ENCODE measurements around the gene SNAP47.

SNAP47 gene

GRCh38 chr1:227770812-227771211 is 35.6 kb downstream of the SNAP47 start:
- no peaks in the 10 kb centered on the region for H3K27me3 ChIP-seq (ENCODE audit: insufficient read depth, low read depth)
- no peaks in the 10 kb centered on the region for H4K20me1 ChIP-seq (ENCODE audit: insufficient read depth)
- no peak overlapping the region for H3K9ac ChIP-seq
- no peak overlapping the region for H3K4me3 ChIP-seq (IDR thresholded peaks at IDR 0.05; ENCODE audit: insufficient read depth, low read depth, low read length)
- peaks cover 6% of the 10 kb centered on the region; the same call in 1 of the 2 replicates for H3K36me3 ChIP-seq (ENCODE audit: insufficient read depth)
- no peak overlapping the region for H3K4me2 ChIP-seq
- no peak for TF ChIP-seq CTCF (conservative IDR thresholded peaks at IDR 0.05; ENCODE audit: low read depth, low read length)
- H3K4me1 ChIP-seq (ENCODE audit: low read depth, poor library complexity, severe bottlenecking) = peaks cover 12% of the 10 kb centered on the region
- H3K79me2 ChIP-seq (ENCODE audit: insufficient read depth, low read depth) = no peaks in the 10 kb centered on the region
- no peak overlapping the region for H3K27ac ChIP-seq
- H2AFZ ChIP-seq (ENCODE audit: low read depth) = no peak overlapping the region

GRCh38 chr1:227771326-227771725 is 36.1 kb downstream of the SNAP47 start:
- H3K27ac ChIP-seq = no peak overlapping the region
- no peak overlapping the region for H3K4me3 ChIP-seq (IDR thresholded peaks at IDR 0.05; ENCODE audit: insufficient read depth, low read depth, low read length)
- H4K20me1 ChIP-seq (ENCODE audit: insufficient read depth) = no peaks in the 10 kb centered on the region
- H3K9ac ChIP-seq = no peak overlapping the region
- peaks cover 7% of the 10 kb centered on the region for H3K4me1 ChIP-seq (ENCODE audit: low read depth, poor library complexity, severe bottlenecking)
- H3K36me3 ChIP-seq (ENCODE audit: insufficient read depth) = peaks cover 9% of the 10 kb centered on the region; the same call in 1 of the 2 replicates
- no peak overlapping the region for H2AFZ ChIP-seq (ENCODE audit: low read depth)
- H3K27me3 ChIP-seq (ENCODE audit: insufficient read depth, low read depth) = no peaks in the 10 kb centered on the region
- H3K79me2 ChIP-seq (ENCODE audit: insufficient read depth, low read depth) = no peaks in the 10 kb centered on the region
- TF ChIP-seq CTCF (conservative IDR thresholded peaks at IDR 0.05; ENCODE audit: low read depth, low read length) = no peak
- H3K4me2 ChIP-seq = no peak overlapping the region

- Histone ChIP-seq H3K79me2 (ENCODE audit: insufficient read depth, low read depth) (no peaks in the 10 kb centered on the region), H3K4me3 (IDR thresholded peaks at IDR 0.05; ENCODE audit: insufficient read depth, low read depth, low read length) (no peak overlapping the region), H3K4me2 (no peak overlapping the region), H3K27me3 (ENCODE audit: insufficient read depth, low read depth) (no peaks in the 10 kb centered on the region), H4K20me1 (ENCODE audit: insufficient read depth) (no peaks in the 10 kb centered on the region), H2AFZ (ENCODE audit: low read depth) (no peak overlapping the region), H3K4me1 (ENCODE audit: low read depth, poor library complexity, severe bottlenecking) (peaks cover 3% of the 10 kb centered on the region), H3K9ac (no peak overlapping the region), H3K36me3 (ENCODE audit: insufficient read depth) (peaks cover 8% of the 10 kb centered on the region; the same call in 1 of the 2 replicates), H3K27ac (no peak overlapping the region)
- TF ChIP-seq CTCF (conservative IDR thresholded peaks at IDR 0.05; ENCODE audit: low read depth, low read length) = no peak
These were observed 36.5 kb downstream of the SNAP47 start for GRCh38 chr1:227771771-227772170.

GRCh38 chr1:227773558-227773957 is 38.3 kb downstream of the SNAP47 start:
- Histone ChIP-seq H3K27ac (no peak overlapping the region), H3K79me2 (ENCODE audit: insufficient read depth, low read depth) (no peaks in the 10 kb centered on the region)

More at GRCh38 chr1:227773558-227773957, 38.3 kb downstream of the SNAP47 start:
- H4K20me1 ChIP-seq (ENCODE audit: insufficient read depth) = no peaks in the 10 kb centered on the region
- no peaks in the 10 kb centered on the region for H3K4me1 ChIP-seq (ENCODE audit: low read depth, poor library complexity, severe bottlenecking)
- no peak overlapping the region for H3K9ac ChIP-seq
- H2AFZ ChIP-seq (ENCODE audit: low read depth) = no peak overlapping the region
- H3K27me3 ChIP-seq (ENCODE audit: insufficient read depth, low read depth) = no peaks in the 10 kb centered on the region
- 0 out of 2 replicates have a peak, but pooled peaks cover 3% of the 10 kb centered on the region for H3K36me3 ChIP-seq (ENCODE audit: insufficient read depth)
- TF ChIP-seq CTCF (conservative IDR thresholded peaks at IDR 0.05; ENCODE audit: low read depth, low read length) = no peak
- H3K4me3 ChIP-seq (IDR thresholded peaks at IDR 0.05; ENCODE audit: insufficient read depth, low read depth, low read length) = no peak overlapping the region
- no peak overlapping the region for H3K4me2 ChIP-seq
